ENCODE results near the gene IREB2. TPM values are rescaled to one million over a fixed set of nuclear protein-coding genes. Genes with fewer than 3 reads are reported as not detected.

The IREB2 gene
- total and polyA plus RNA-seq, 2 donors (not counting 1 experiment from before 2014, with no cell fraction given) = 14.7 to 92.1 TPM

DNA sequence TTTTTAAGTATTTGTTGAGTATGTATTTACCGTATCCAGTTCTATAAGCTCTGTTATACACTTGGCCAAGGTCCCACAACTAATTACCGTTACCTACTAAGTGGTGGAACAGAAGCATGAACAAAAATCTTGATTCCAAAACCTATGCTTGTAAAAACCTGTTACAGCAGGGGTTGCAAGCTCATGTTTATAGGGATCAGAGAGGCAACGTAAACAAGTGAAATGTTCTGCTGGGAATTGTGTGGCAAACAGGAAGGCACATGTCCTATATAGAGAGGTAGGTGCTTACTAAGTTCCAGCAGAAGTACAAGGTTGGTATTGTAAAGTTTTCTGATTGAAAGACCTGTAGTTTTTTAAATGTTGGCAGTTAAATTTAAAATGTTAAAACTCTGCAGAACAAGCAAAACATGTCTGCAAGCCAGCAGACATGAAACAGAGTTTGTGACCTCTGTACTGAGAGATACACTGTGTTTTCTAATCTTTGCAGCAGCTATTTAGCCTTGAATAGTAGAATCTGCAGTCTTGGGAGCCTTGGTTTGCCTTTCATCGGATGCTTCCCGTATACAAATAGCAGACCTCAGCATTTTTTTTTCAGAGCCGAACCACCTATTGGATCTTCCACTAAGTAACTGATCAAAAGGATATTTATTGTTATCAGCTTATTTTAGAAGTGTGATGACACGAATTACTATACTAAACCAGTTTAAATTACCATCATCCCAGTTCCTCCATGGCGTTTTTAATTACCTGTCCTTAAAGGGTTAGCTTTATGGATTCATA, 11.4 kb downstream of the IREB2 start:
- intact Hi-C loops (cut with micrococcal nuclease) = no loop called here
- ATAC-seq (ENCODE audit: low read depth) = no peak
- H3K4me3 ChIP-seq (ENCODE audit: control extremely low read depth in 1 of 5, extremely low read depth in 1 of 5, insufficient read depth in 1 of 5, low read depth in 2 of 5, low read length in 4 of 5) = no peak overlapping the region
- TF ChIP-seq, protein P1, sequence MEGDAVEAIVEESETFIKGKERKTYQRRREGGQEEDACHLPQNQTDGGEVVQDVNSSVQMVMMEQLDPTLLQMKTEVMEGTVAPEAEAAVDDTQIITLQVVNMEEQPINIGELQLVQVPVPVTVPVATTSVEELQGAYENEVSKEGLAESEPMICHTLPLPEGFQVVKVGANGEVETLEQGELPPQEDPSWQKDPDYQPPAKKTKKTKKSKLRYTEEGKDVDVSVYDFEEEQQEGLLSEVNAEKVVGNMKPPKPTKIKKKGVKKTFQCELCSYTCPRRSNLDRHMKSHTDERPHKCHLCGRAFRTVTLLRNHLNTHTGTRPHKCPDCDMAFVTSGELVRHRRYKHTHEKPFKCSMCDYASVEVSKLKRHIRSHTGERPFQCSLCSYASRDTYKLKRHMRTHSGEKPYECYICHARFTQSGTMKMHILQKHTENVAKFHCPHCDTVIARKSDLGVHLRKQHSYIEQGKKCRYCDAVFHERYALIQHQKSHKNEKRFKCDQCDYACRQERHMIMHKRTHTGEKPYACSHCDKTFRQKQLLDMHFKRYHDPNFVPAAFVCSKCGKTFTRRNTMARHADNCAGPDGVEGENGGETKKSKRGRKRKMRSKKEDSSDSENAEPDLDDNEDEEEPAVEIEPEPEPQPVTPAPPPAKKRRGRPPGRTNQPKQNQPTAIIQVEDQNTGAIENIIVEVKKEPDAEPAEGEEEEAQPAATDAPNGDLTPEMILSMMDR (IDR thresholded peaks at IDR 0.05) = no peak
- no peak for TF ChIP-seq EZH2 (IDR thresholded peaks at IDR 0.05; ENCODE audit: borderline replicate concordance, insufficient read depth, low read depth, low read length, poor library complexity, severe bottlenecking)
- no peaks in the 10 kb centered on the region for H3K27me3 ChIP-seq (replicated peaks in 1 of 4; ENCODE audit: control extremely low read depth in 1 of 4, control insufficient read depth in 3 of 4, insufficient read depth in 4 of 4, low read length in 3 of 4)
- Mint-ChIP-seq H3K27me3 (no peaks in the 10 kb centered on the region), H3K27ac (no peak overlapping the region), H3K4me3 (no peak overlapping the region), H3K4me1 (peaks cover 44% of the 10 kb centered on the region), H3K9me3 (ENCODE audit: insufficient read depth) (no peaks in the 10 kb centered on the region)
- no peak overlapping the region for H3K4me2 ChIP-seq (replicated peaks; ENCODE audit: low read depth, low read length, poor library complexity, severe bottlenecking)
- H3K4me1 ChIP-seq (ENCODE audit: control insufficient read depth in 2 of 2, insufficient read depth in 2 of 2, low read length in 2 of 2) = peaks cover 18 to 23% of the 10 kb centered on the region in 2 donors
- no peaks in the 10 kb centered on the region for H3K9me3 ChIP-seq (ENCODE audit: control extremely low read depth in 1 of 3, control insufficient read depth in 2 of 3, insufficient read depth in 1 of 3, low read length in 2 of 3)
- H2AFZ ChIP-seq (ENCODE audit: insufficient read depth, low read depth, low read length, poor library complexity, severe bottlenecking) = no peak overlapping the region
- POLR2A ChIA-PET = no interaction called here
- no peak overlapping the region for H3K27ac ChIP-seq (ENCODE audit: low read length in 2 of 2)
- 100% methylated on average over 3 of the region's 8 CpGs for WGBS (ENCODE audit: insufficient coverage)
- peaks cover 97% of the 10 kb centered on the region for H4K20me1 ChIP-seq (ENCODE audit: control insufficient read depth, insufficient read depth, low read length, poor library complexity, severe bottlenecking)
- CTCF ChIA-PET = interaction anchor here (0.7 kb wide), 1 partner anchor 22 kb away, joined by 3 read pairs; no protein-coding TSS in a partner anchor
- H3K79me2 ChIP-seq (ENCODE audit: control insufficient read depth, insufficient read depth, low read length) = peaks cover 98% of the 10 kb centered on the region
- H3K9ac ChIP-seq (ENCODE audit: low read length) = no peak overlapping the region
- no peak for DNase-seq
- peaks cover 10 to 30% of the 10 kb centered on the region in 2 experiments for H3K36me3 ChIP-seq (replicated peaks in 1 of 2; ENCODE audit: control extremely low read depth in 1 of 2, control insufficient read depth in 1 of 2, extremely low read depth in 1 of 2, insufficient read depth in 2 of 2, low read length in 1 of 2)

DNA sequence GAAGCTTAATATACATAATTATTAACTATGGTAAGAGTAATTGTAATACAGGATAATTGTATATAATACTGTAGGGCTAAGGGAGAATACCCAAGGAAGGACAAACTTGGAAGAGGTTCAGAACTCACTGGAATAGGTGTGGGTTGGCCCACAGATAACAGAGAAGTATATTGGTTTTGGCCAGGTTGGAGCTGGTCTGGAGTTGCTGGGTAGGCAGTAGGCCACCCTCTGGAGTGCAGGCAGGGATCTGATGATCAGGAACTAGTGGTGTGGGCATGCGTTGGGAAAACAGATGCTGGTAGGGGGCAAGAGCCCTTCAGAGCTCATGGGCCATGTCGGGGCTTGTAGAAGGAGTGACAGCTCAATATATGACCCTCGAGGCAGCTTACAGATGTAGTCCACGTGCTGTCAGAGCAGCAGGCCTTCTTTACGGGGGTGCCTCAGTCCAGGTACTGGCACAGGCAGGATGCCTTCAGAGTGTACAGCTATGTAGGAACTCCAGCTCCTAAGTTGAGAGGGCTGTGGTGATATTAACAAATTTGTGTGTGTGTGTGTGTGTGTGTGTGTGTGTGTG, 12.4 kb downstream of the IREB2 start:
- H3K4me2 ChIP-seq (replicated peaks; ENCODE audit: low read depth, low read length, poor library complexity, severe bottlenecking) = no peak overlapping the region
- TF ChIP-seq, protein P1 (IDR thresholded peaks at IDR 0.05) = no peak
- no peak for TF ChIP-seq EZH2 (IDR thresholded peaks at IDR 0.05; ENCODE audit: borderline replicate concordance, insufficient read depth, low read depth, low read length, poor library complexity, severe bottlenecking)
- no peak overlapping the region for H3K4me3 ChIP-seq (ENCODE audit: control extremely low read depth in 1 of 5, extremely low read depth in 1 of 5, insufficient read depth in 1 of 5, low read depth in 2 of 5, low read length in 4 of 5)
- Mint-ChIP-seq H3K9me3 (ENCODE audit: insufficient read depth) (no peaks in the 10 kb centered on the region), H3K27ac (no peak overlapping the region), H3K4me3 (no peak overlapping the region), H3K27me3 (no peaks in the 10 kb centered on the region), H3K4me1 (peaks cover 51% of the 10 kb centered on the region)
- peaks cover 28 to 33% of the 10 kb centered on the region in 2 donors for H3K4me1 ChIP-seq (ENCODE audit: control insufficient read depth in 2 of 2, insufficient read depth in 2 of 2, low read length in 2 of 2)
- no peaks in the 10 kb centered on the region for H3K9me3 ChIP-seq (ENCODE audit: control extremely low read depth in 1 of 3, control insufficient read depth in 2 of 3, insufficient read depth in 1 of 3, low read length in 2 of 3)
- ATAC-seq (ENCODE audit: low read depth) (no peak), DNase-seq (no peak)
- H4K20me1 ChIP-seq (ENCODE audit: control insufficient read depth, insufficient read depth, low read length, poor library complexity, severe bottlenecking) = peaks cover 97% of the 10 kb centered on the region
- CTCF ChIA-PET = no interaction called here
- no peaks in the 10 kb centered on the region for H3K27me3 ChIP-seq (replicated peaks in 1 of 4; ENCODE audit: control extremely low read depth in 1 of 4, control insufficient read depth in 3 of 4, insufficient read depth in 4 of 4, low read length in 3 of 4)
- H3K36me3 ChIP-seq (replicated peaks in 1 of 2; ENCODE audit: control extremely low read depth in 1 of 2, control insufficient read depth in 1 of 2, extremely low read depth in 1 of 2, insufficient read depth in 2 of 2, low read length in 1 of 2) = peaks cover 8 to 28% of the 10 kb centered on the region in 2 experiments
- no peak overlapping the region for H3K27ac ChIP-seq (ENCODE audit: low read length in 2 of 2)
- 80% methylated on average over 5 of the region's 5 CpGs for WGBS (ENCODE audit: insufficient coverage)
- intact Hi-C loops (cut with micrococcal nuclease) = no loop called here
- H3K79me2 ChIP-seq (ENCODE audit: control insufficient read depth, insufficient read depth, low read length) = peaks cover 100% of the 10 kb centered on the region
- no peak overlapping the region for H2AFZ ChIP-seq (ENCODE audit: insufficient read depth, low read depth, low read length, poor library complexity, severe bottlenecking)
- POLR2A ChIA-PET = no interaction called here
- H3K9ac ChIP-seq (ENCODE audit: low read length) = no peak overlapping the region
